ENCODE data around the gene GAB3.
A peak's percentile ranks its signal among the peaks of the same experiment; 100 is the strongest.
"Not testable (repeated sequence)": the region's sequence is repeated elsewhere in the genome, so short reads cannot be mapped to it uniquely, and the experiment has no call there.

The GAB3 gene

GRCh38 chrX:154720067-154720466, 30.8 kb downstream of the GAB3 start:
- no peak for DNase-seq (ENCODE audit: low spot score)

- DNase-seq (ENCODE audit: low spot score): no peak
Observed at GRCh38 chrX:154719132-154719675, 31.7 kb downstream of the GAB3 start.

- DNase-seq (ENCODE audit: low spot score): no peak
Observed at GRCh38 chrX:154718616-154719015, 32.3 kb downstream of the GAB3 start.

GRCh38 chrX:154717824-154718223, 33.1 kb downstream of the GAB3 start:
- DNase-seq (ENCODE audit: low spot score): peak; percentile 1

DNA sequence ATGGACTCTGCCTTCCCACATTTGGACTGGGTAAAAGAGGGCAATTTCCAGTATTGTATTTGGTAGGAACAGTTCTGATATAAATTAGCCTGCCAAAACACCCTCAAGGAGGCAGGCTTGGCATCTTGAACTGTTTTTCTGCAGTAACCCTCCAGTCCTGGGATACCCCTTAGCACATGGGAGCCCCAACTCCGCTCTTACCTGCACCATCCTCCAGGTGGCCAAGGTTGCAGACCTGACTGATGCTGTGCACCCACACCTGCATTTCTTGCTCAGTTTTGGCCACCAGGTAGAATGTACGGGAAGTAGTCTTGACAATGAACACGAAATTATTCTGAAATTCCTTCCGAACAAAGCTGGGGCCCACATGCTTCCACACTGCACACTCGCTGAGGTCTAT, 35.1 kb downstream of the GAB3 start:
- no peak for DNase-seq (ENCODE audit: low spot score)

- peak; percentile 40 for DNase-seq (ENCODE audit: low spot score)
Observed at GRCh38 chrX:154714925-154715324, 36.0 kb downstream of the GAB3 start.

DNA sequence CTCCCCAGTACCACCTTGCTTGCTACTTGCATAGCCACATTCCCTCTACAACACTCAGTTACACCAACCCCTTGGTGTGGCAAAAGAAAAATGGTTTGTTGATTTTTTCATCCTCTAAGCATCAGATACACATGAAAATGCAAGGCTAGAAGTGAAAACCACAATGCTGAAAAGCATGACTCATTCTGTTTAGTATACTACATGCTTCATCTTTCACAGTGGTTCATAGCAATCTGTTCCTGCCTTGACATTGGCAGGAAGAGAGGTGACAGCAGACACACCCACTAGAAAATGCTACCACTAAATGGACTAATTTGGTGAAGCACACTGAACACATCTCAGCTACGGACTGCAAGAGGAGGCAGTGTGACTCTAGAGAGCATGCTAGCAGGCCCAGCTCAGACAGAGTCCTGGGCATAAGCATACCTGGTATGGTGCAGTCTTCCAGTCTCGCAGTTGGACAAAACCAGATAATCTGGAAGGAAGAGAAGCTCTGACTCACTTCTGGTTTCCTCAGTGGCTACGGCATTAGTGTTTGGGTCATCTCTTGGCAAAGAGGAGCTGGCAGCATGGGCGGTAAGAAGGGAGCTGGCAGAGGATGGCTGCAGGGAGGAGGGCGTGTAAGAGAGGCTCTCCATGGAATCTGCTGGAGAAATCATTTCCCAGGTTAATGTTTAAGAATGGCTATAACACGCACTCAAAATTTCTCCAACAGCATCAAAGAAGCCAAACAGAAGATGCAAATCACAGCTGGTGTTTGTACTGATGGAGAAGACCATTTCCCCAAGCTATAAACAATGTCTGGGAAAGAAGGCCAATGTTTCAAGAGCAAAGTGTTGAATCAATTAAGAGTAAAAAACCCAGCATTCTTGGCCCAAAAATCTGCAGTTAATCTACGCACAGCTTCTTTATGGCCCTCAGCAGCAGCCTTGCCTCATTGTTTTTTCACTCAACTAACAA, 37.8 kb downstream of the GAB3 start:
- peak; percentile 1 for DNase-seq (ENCODE audit: low spot score)

- DNase-seq (ENCODE audit: low spot score): no peak
Observed at GRCh38 chrX:154711264-154711663, 39.6 kb downstream of the GAB3 start.

GRCh38 chrX:154710309-154710708, 40.6 kb downstream of the GAB3 start:
- no peak for DNase-seq (ENCODE audit: low spot score)

DNA sequence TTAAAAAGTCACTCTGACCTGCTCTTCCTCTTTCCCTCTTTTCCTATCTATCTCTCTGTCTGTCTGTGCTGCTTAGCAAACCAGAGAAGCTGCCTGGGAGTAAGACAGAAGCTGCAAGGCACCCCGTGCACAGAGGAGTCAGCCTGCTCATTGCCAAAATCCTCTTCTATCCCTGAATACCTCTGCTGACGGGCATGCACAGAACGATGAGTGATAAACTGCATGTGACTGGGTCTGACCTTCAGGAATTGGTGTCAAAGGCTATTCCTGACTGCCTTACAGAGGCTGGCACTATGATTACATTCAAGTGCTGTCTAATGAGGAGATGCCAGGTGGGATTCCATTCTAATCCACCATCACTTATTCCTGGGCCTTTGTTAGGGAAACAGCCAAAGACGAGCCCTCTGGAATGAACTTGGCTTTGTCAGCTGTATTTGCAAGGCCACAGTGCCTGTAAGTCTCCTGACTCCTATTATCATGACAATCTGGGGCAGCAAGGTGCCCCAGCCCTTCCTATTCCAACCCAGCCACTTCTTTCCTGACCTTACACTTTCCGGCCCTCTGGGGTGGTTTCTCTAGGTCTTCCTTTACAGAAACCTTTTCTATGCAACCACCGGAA, 52.1 kb downstream of the GAB3 start:
- no peak for DNase-seq (ENCODE audit: low spot score)

GRCh38 chrX:154696676-154697045, 54.2 kb downstream of the GAB3 start:
- DNase-seq (ENCODE audit: low spot score): no peak

DNA sequence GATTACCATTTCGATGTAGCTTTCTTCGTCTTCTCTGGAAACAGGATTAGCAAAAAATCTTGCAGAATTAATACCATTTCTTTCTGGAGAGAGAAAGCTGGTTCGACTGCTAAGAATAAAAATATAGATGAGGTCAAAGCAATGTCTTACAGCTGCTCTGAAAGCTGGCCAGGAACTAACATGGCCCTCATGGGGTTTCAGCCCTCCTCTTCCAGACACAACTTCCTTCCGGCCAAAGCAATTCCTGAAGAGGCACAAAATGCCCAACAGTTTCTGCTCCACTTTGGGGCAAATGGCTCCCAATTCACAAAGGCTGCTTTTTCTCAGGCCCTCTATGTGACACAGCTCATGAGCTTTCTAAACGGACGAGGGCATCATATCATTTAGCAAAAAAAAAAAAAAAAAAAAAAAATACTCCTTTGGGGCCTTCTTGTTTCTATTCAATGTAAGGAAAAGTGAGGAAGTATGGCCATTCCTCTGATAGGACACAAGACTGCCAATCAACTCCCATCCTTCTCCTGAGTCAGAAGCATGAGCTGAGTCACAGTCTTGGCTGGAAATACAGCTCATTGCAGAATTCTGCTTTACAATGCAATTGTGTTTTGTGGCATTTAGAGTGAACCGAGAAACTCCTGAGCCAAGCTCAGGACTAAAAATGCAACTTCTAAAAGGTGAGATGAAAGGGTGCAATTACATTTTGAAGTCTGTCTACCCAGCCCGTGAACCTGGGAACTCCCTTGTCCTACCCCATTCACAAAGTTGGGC, 54.8 kb downstream of the GAB3 start:
- no peak for DNase-seq (ENCODE audit: low spot score)

- DNase-seq (ENCODE audit: low spot score): no peak
Observed at GRCh38 chrX:154693394-154693793, 57.5 kb downstream of the GAB3 start.

DNA sequence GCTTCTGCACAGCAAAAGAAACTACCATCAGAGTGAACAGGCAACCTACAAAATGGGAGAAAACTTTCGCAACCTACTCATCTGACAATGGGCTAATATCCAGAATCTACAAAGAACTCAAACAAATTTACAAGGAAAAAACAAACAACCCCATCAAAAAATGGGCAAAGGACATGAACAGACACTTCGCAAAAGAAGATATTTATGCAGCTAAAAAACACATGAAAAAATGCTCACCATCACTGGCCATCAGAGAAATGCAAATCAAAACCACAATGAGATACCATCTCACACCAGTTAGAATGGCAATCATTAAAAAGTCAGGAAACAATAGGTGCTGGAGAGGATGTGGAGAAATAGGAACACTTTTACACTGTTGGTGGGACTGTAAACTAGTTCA, 60.4 kb downstream of the GAB3 start:
- not testable (repeated sequence) for DNase-seq (ENCODE audit: low spot score)

GRCh38 chrX:154672084-154672483, 78.8 kb downstream of the GAB3 start:
- not testable (repeated sequence) for DNase-seq (ENCODE audit: low spot score)

- not testable (repeated sequence) for DNase-seq (ENCODE audit: low spot score)
Observed at GRCh38 chrX:154670848-154671247, 80.0 kb downstream of the GAB3 start.

- no peak for DNase-seq (ENCODE audit: low spot score)
Observed at GRCh38 chrX:154661899-154662298, 89.0 kb downstream of the GAB3 start.

GRCh38 chrX:154661170-154661569, 89.7 kb downstream of the GAB3 start:
- DNase-seq (ENCODE audit: low spot score): no peak

DNA sequence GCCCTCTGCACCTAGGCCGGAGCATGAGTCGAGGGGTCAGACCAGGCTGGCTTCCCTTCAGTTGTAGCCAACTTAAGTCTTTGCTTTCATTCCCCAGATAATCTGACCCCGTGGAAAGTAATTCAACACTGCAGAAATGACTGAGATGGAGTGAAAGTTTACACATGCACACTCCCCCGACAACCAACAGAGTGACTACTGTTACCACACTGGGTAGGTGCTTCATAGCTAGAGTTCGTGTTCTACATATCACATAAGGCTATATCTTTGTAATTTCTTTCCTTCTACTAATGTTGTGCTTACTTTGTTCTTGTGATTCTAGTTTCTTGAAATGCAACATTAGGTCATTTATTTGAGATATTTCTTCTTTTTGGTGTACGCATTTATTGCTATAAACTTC, 90.3 kb downstream of the GAB3 start:
- DNase-seq (ENCODE audit: low spot score): no peak

- no peak for DNase-seq (ENCODE audit: low spot score)
Observed at GRCh38 chrX:154658957-154659356, 91.9 kb downstream of the GAB3 start.

- DNase-seq (ENCODE audit: low spot score): no peak
Observed at GRCh38 chrX:154658187-154658586, 92.7 kb downstream of the GAB3 start.

DNA sequence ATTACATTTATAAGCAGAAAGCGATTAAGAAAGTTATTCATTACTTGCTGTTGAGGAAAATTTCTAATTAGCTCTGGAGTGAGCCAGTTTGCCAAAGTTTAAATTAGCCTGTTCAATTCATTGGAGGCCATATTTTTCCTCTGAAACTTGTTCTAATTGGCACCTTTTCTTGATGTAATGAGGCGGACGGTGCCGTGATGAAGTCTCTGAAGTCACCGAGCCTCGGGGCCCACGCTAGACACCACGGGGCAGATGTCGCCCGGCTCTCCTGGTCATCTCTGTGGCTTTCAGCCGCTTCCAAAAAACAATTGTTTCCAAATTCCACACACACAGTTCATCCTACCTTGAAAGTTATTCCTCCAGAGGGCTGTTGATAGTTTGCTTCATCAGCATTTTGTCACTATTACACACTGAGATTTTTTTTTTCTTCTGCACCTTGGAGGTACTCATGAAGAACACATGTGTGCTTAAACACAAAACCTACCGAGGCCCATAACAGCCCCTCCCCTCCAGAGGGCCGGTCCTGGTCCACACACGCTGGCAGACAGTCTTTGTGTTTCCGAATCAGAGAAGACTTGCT, 93.6 kb downstream of the GAB3 start:
- DNase-seq (ENCODE audit: low spot score): no peak
